Measurements from ENCODE around the gene GALNT18. TPM values are rescaled to one million over a fixed set of nuclear protein-coding genes. Genes with fewer than 3 reads are reported as not detected.

GALNT18 gene
- total and polyA plus RNA-seq, 2 experiments from 2014 or later: 4.3 to 10.8 TPM

DNA sequence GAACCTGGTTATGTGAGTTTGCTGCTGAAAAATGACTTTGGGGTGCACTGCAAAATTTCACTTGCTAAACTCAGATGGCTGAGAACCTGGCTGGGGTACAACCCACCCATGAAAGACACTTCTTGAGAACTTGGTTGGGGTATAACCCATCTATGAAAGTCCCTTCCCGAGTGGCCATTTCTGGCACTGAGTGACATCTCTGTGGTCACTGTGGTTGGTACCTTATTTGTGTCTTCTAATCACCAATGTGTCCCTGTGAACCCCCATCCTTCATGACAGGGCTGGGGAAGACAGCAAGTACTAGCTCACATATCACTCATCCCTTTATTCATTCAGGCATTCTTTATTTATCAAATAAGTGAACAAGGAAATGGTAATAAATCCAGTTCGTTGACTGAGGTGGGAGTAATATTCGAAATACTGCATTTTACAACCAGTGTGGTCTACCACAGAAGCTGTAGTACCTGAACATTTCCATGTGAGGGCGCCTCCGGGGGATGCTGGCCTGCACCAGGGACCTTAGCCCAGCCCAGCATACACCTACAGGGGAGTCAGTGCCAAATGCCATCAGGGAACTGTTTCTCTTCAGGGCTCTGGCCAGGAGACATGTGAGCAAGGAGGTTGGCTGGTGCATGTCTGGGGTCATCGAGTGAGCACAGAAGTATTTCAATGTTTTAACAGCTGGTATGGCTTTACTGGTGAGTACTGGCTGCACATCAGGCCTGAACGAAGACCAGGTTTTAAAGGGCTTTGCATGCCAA, 390.8 kb downstream of the GALNT18 start:
- no peak overlapping the region for H3K27ac ChIP-seq (ENCODE audit: low read depth)
- ATAC-seq (peak; percentile 96), DNase-seq (ENCODE audit: low spot score) (peak; percentile 82)
- H3K79me2 ChIP-seq (replicated peaks; ENCODE audit: insufficient read depth): no peaks in the 10 kb centered on the region
- no peak overlapping the region for H2AFZ ChIP-seq
- no peaks in the 10 kb centered on the region for H3K27me3 ChIP-seq (ENCODE audit: insufficient read depth)
- no peak overlapping the region for H3K4me2 ChIP-seq
- H3K4me1 ChIP-seq (ENCODE audit: insufficient read depth): no peaks in the 10 kb centered on the region
- H3F3A ChIP-seq (replicated peaks; ENCODE audit: low read depth): no peaks in the 10 kb centered on the region
- Mint-ChIP-seq H3K4me3 (no peak overlapping the region), H3K4me1 (peaks cover 3% of the 10 kb centered on the region), H3K27ac (no peak overlapping the region), H3K9me3 (no peaks in the 10 kb centered on the region; the same call in 2 of the 3 replicates), H3K36me3 (ENCODE audit: low read depth) (no peaks in the 10 kb centered on the region), H3K27me3 (ENCODE audit: insufficient read depth, low read depth, poor library complexity) (peaks cover 8% of the 10 kb centered on the region)
- H4K20me1 ChIP-seq (replicated peaks; ENCODE audit: insufficient read depth): no peaks in the 10 kb centered on the region
- no peaks in the 10 kb centered on the region; the same call in 1 of the 2 replicates for H3K9me2 ChIP-seq (ENCODE audit: insufficient read depth)
- TF ChIP-seq EZH2phosphoT487 (IDR thresholded peaks at IDR 0.05; ENCODE audit: unreplicated experiment): no peak
- TF ChIP-seq, protein P1, sequence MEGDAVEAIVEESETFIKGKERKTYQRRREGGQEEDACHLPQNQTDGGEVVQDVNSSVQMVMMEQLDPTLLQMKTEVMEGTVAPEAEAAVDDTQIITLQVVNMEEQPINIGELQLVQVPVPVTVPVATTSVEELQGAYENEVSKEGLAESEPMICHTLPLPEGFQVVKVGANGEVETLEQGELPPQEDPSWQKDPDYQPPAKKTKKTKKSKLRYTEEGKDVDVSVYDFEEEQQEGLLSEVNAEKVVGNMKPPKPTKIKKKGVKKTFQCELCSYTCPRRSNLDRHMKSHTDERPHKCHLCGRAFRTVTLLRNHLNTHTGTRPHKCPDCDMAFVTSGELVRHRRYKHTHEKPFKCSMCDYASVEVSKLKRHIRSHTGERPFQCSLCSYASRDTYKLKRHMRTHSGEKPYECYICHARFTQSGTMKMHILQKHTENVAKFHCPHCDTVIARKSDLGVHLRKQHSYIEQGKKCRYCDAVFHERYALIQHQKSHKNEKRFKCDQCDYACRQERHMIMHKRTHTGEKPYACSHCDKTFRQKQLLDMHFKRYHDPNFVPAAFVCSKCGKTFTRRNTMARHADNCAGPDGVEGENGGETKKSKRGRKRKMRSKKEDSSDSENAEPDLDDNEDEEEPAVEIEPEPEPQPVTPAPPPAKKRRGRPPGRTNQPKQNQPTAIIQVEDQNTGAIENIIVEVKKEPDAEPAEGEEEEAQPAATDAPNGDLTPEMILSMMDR (conservative IDR thresholded peaks at IDR 0.05; ENCODE audit: low read depth in 2 of 2): peak; percentile 81 to 85
- H3K4me3 ChIP-seq: no peak overlapping the region
- no peaks in the 10 kb centered on the region for H3K36me3 ChIP-seq (ENCODE audit: insufficient read depth)

DNA sequence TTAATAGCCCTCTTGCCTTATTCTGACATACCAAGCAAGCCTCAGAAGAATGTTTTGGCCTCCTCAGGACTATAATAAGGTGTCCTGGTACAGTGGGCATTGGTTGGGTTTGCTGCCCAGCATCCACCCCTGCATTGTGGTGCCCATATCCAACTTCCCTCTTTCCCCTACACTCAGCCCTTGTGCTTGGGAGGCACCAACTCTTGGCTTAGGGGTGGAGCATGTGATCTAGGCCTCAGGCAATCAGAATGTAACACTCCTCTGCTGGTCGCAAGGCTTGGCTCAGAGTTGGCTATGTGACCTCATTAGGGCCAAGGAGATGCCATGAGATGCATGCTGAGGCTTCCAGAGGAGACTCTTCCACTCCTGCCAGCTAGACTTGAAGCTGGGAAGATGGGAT, 391.7 kb downstream of the GALNT18 start:
- no peaks in the 10 kb centered on the region; the same call in 1 of the 2 replicates for H3K9me2 ChIP-seq (ENCODE audit: insufficient read depth)
- TF ChIP-seq, protein P1 (conservative IDR thresholded peaks at IDR 0.05; ENCODE audit: low read depth in 2 of 2): no peak
- TF ChIP-seq EZH2phosphoT487 (IDR thresholded peaks at IDR 0.05; ENCODE audit: unreplicated experiment) (no peak), CREB1 (CRISPR knock-in tag; IDR thresholded peaks at IDR 0.05; ENCODE audit: low read depth) (no peak), POLR2AphosphoS5 (IDR thresholded peaks at IDR 0.05; ENCODE audit: low read depth) (no peak)
- ATAC-seq: no peak
- no peaks in the 10 kb centered on the region for H4K20me1 ChIP-seq (replicated peaks; ENCODE audit: insufficient read depth)
- H3K79me2 ChIP-seq (replicated peaks; ENCODE audit: insufficient read depth): no peaks in the 10 kb centered on the region
- no peaks in the 10 kb centered on the region for H3K27me3 ChIP-seq (ENCODE audit: insufficient read depth)
- no peak overlapping the region for H3K4me3 ChIP-seq
- H3K36me3 ChIP-seq (ENCODE audit: insufficient read depth): no peaks in the 10 kb centered on the region
- Mint-ChIP-seq H3K4me1 (peaks cover 2% of the 10 kb centered on the region; the same call in 1 of the 3 replicates), H3K27me3 (ENCODE audit: insufficient read depth, low read depth, poor library complexity) (peaks cover 8% of the 10 kb centered on the region), H3K27ac (no peak overlapping the region), H3K36me3 (ENCODE audit: low read depth) (no peaks in the 10 kb centered on the region), H3K9me3 (peaks cover 4% of the 10 kb centered on the region; the same call in 1 of the 3 replicates), H3K4me3 (no peak overlapping the region)
- no peak for DNase-seq (ENCODE audit: low spot score)
- no peaks in the 10 kb centered on the region for H3K4me1 ChIP-seq (ENCODE audit: insufficient read depth)
- H2AFZ ChIP-seq: no peak overlapping the region
- no peak overlapping the region for H3K4me2 ChIP-seq
- no peaks in the 10 kb centered on the region for H3F3A ChIP-seq (replicated peaks; ENCODE audit: low read depth)
- no peak overlapping the region for H3K27ac ChIP-seq (ENCODE audit: low read depth)
